AG08395 (cell line): ENCODE measurements around the gene ZNF524.

Experiments used
- DNase-seq: peaks from one replicate; pipeline ENCODE4 v3.0.0; 2012; ENCODE audit warnings: mixed read lengths, low spot score

The ZNF524 gene

GRCh38 chr19:55620410-55621204 lies 20.5 kb downstream of the ZNF524 start:
- no peak for DNase-seq

GRCh38 chr19:55621205-55621672 lies 21.2 kb downstream of the ZNF524 start:
- DNase-seq = no peak

- DNase-seq = no peak
Observed at GRCh38 chr19:55621673-55622231, 21.7 kb downstream of the ZNF524 start.

GRCh38 chr19:55622242-55622969 lies 22.3 kb downstream of the ZNF524 start:
- DNase-seq = no peak

- no peak for DNase-seq
Observed at GRCh38 chr19:55623130-55623529, 23.0 kb downstream of the ZNF524 start.

- DNase-seq = no peak
Observed at GRCh38 chr19:55623561-55623960, 23.5 kb downstream of the ZNF524 start.

- DNase-seq = peak; percentile 99
Observed at GRCh38 chr19:55624109-55625003, 24.3 kb downstream of the ZNF524 start, which contains the start of gene ZNF784. TSS of gene ZNF784 (minus strand) at chr19:55624566. CDS start at chr19:55624561, 5 bp downstream.

GRCh38 chr19:55625004-55625326 lies 24.9 kb downstream of the ZNF524 start:
- DNase-seq = no peak

GRCh38 chr19:55626350-55626749 lies 26.3 kb downstream of the ZNF524 start:
- no peak for DNase-seq

GRCh38 chr19:55632463-55632834 lies 32.4 kb downstream of the ZNF524 start:
- DNase-seq = peak; percentile 71

- no peak for DNase-seq
Observed at GRCh38 chr19:55633861-55634260, 33.8 kb downstream of the ZNF524 start.

- no peak for DNase-seq
Observed at GRCh38 chr19:55635334-55635717, 35.2 kb downstream of the ZNF524 start.

GRCh38 chr19:55635856-55636440 lies 35.9 kb downstream of the ZNF524 start:
- DNase-seq = no peak

GRCh38 chr19:55636723-55637122 lies 36.6 kb downstream of the ZNF524 start:
- DNase-seq = no peak

GRCh38 chr19:55637534-55637933 lies 37.4 kb downstream of the ZNF524 start:
- no peak for DNase-seq

- no peak for DNase-seq
Observed at GRCh38 chr19:55638864-55639359, 38.8 kb downstream of the ZNF524 start.

- DNase-seq = peak; percentile 71
Observed at GRCh38 chr19:55640043-55640576, 40.0 kb downstream of the ZNF524 start.

GRCh38 chr19:55640577-55641425 lies 40.7 kb downstream of the ZNF524 start, which contains the start of gene ZNF580:
TSS of gene ZNF580 (plus strand) at chr19:55641002. CDS start at chr19:55642509, 1,507 bp downstream.
- peak; percentile 73 for DNase-seq

GRCh38 chr19:55641426-55642152 lies 41.5 kb downstream of the ZNF524 start:
- DNase-seq = no peak
